Measurements from ENCODE around the gene COX15.

- TF ChIP-seq POLR2A (IDR thresholded peaks at IDR 0.05), result no peak
- TF ChIP-seq CTCF (IDR thresholded peaks at IDR 0.05), result no peak
- no peak for TF ChIP-seq EP300 (IDR thresholded peaks at IDR 0.05)
These were observed 17.0 kb upstream of the COX15 start for GRCh38 chr10:99748823-99749451.
